HEK293T (cell line): ENCODE results near the gene ZBTB21.

Experiments
- ELF4 ChIP-seq: fragments of 450-650 bp; IDR thresholded peaks from 2 replicates; pipeline ENCODE4 v1.6.1; 2017; ENCODE audit warnings: antibody characterized with exemption
- FOXK2 ChIP-seq: fragments of 450-650 bp; IDR thresholded peaks from 2 replicates; pipeline ENCODE4 v1.6.1; 2016; ENCODE audit warnings: mild to moderate bottlenecking
- FOXM1 ChIP-seq: fragments of 450-650 bp; IDR thresholded peaks from 2 replicates; pipeline ENCODE4 v1.6.1; 2017; ENCODE audit warnings: mild to moderate bottlenecking, borderline replicate concordance
- LEF1 ChIP-seq: fragments of 450-650 bp; IDR thresholded peaks from 2 replicates; pipeline ENCODE4 v1.6.1; 2017; ENCODE audit warnings: mild to moderate bottlenecking, borderline replicate concordance
- SUZ12 ChIP-seq: fragments of 450-650 bp; IDR thresholded peaks from 2 replicates; pipeline ENCODE4 v1.6.1; 2016; ENCODE audit warnings: mild to moderate bottlenecking
- TARDBP ChIP-seq: fragments of 450-650 bp; IDR thresholded peaks from 2 replicates; pipeline ENCODE4 v1.6.1; 2016

DNA sequence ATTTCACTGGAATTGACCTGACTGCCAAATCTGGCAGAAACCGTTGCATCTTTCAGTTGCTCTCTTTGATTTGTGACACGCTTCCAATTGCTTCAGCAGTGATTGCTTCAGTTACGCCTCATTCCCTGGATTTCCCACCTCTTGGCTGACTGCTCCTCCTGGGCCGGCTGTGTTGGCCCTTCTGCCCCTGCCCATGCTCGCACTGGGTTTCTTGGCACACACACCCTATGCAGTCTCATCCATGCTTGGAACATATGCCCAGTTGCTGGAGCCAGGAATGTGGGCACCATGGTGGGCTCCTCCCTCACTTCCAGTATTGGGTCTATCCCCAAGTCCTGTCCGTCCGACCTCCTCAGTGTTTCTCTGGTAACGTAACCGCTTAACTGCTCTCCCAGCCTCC lies 2.2 kb upstream of the ZBTB21 start:
- TF ChIP-seq FOXM1: no peak
- no peak for TF ChIP-seq LEF1
- no peak for TF ChIP-seq TARDBP
- no peak for TF ChIP-seq ELF4
- TF ChIP-seq FOXK2: no peak
- TF ChIP-seq SUZ12: no peak
